ENCODE results near the gene FZR1. TPM values are rescaled to one million over a fixed set of nuclear protein-coding genes. Genes with fewer than 3 reads are reported as not detected.
A peak's percentile ranks its signal among the peaks of the same experiment; 100 is the strongest.

The FZR1 gene
- total and polyA plus RNA-seq, 2 of the 13 experiments (the other 11 are each of a cell fraction or from before 2014, with no cell fraction given), result 29.0 to 30.8 TPM

DNA sequence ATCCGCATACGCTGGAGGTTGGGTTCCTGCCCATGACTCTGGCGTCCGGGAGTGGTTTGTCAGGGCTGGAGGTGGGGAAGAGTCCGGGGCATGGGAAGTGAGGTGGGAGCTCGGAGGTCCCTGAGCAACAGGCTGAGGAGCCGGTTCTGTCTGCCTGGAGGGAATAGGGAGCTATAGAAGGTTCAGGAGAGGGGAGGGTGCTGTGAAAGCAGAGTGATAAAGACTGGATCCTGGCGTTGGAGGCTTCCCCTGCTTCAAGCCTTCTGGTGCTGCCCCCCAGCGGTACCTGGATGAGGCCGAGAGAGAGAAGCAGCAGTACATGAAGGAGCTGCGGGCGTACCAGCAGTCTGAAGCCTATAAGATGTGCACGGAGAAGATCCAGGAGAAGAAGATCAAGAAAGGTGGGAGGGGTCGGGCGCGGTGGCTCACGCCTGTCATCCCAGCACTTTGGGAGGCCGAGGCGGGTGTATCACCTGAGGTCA is 69.2 kb downstream of the FZR1 start (continued):
- TF ChIP-seq ZMYM3 (CRISPR knock-in tag; IDR thresholded peaks at IDR 0.05), result peak; percentile 98
- TF ChIP-seq, protein P1, sequence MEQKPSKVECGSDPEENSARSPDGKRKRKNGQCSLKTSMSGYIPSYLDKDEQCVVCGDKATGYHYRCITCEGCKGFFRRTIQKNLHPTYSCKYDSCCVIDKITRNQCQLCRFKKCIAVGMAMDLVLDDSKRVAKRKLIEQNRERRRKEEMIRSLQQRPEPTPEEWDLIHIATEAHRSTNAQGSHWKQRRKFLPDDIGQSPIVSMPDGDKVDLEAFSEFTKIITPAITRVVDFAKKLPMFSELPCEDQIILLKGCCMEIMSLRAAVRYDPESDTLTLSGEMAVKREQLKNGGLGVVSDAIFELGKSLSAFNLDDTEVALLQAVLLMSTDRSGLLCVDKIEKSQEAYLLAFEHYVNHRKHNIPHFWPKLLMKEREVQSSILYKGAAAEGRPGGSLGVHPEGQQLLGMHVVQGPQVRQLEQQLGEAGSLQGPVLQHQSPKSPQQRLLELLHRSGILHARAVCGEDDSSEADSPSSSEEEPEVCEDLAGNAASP (CRISPR knock-in tag; IDR thresholded peaks at IDR 0.05; ENCODE audit: borderline replicate concordance), result no peak
- TF ChIP-seq U2AF1 (optimal IDR thresholded peaks at IDR 0.05; ENCODE audit: low read depth, low read length), result no peak
- TF ChIP-seq NFKB2 (CRISPR knock-in tag; IDR thresholded peaks at IDR 0.05; ENCODE audit: borderline replicate concordance), result no peak
- TF ChIP-seq HMGA1 (CRISPR knock-in tag; conservative IDR thresholded peaks at IDR 0.05), result no peak
- peak; percentile 60 for TF ChIP-seq ZBTB33 (CRISPR knock-in tag; IDR thresholded peaks at IDR 0.05)
- TF ChIP-seq, protein P2, sequence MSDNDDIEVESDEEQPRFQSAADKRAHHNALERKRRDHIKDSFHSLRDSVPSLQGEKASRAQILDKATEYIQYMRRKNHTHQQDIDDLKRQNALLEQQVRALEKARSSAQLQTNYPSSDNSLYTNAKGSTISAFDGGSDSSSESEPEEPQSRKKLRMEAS (IDR thresholded peaks at IDR 0.05), result no peak

DNA sequence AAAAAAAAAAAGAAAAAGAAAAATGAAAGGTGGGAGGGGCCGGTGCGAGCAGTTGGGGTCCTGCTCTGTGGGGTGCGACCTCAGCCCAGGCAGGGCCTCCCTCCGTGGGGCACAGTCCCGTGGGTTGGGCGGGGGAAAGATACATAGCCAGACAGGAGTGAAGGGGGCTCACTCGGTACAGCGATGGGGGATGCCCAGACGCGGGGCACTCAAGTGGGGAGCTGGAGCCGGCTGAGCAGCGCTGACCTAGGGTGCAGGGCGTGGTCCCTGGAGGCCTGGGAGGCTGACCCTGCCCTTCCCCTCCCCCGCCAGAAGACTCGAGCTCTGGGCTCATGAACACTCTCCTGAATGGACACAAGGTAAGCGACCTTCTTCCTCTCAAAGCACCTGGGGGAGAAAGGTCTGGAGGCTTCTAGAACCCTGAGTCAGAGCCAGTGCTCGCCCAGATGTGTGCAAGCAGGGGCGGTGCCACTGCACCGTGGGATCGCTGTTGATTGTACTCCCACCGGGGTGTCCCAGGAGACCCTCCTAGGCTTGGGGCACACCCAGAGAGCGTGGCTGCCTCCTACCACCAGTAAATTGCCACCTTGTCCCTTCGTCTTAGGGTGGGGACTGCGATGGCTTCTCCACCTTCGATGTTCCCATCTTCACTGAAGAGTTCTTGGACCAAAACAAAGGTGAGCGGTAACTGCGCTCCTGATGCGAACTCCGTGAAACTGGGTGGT is 70.0 kb downstream of the FZR1 start:
- ChIA-PET POLR2A (interaction anchor here (0.7 kb wide), 1 partner anchor 22 kb away, joined by 3 read pairs; no protein-coding TSS in a partner anchor), CTCF (ENCODE audit: low intra/inter-chr PET ratio, low total read pairs) (interaction anchor here (1.0 to 1.6 kb wide), 2 partner anchors 29 to 31 kb away, joined by 3 to 14 read pairs; no protein-coding TSS in a partner anchor)
- H3K4me3 ChIP-seq (replicated peaks in 1 of 3; ENCODE audit: insufficient read depth in 1 of 3, low read depth in 2 of 3, low read length in 3 of 3), result no peak overlapping the region
- no peak overlapping the region for H3K9ac ChIP-seq (ENCODE audit: insufficient read depth, low read depth, low read length)
- ATAC-seq (no peak), FAIRE-seq (no peak), DNase-seq (ENCODE audit: low spot score) (no peak)
- peaks cover 27% of the 10 kb centered on the region for H3K4me1 ChIP-seq (ENCODE audit: insufficient read depth, low read length)
- H3K79me2 ChIP-seq (ENCODE audit: insufficient read depth, low read length), result peaks cover 2% of the 10 kb centered on the region
- WGBS (ENCODE audit: low lambda C conversion rate), result 99% methylated on average over 19 of the region's 29 CpGs
- H3K27ac ChIP-seq (ENCODE audit: extremely low read length, insufficient read depth, low read length), result no peak overlapping the region
- no peaks in the 10 kb centered on the region for H3K9me3 ChIP-seq (ENCODE audit: low read length)
- H3K36me3 ChIP-seq (replicated peaks in 1 of 2; ENCODE audit: control insufficient read depth in 1 of 2, insufficient read depth in 2 of 2, low read length in 2 of 2), result no peaks in the 10 kb centered on the region; a peak in 1 of 5 replicates
- TF ChIP-seq, protein P3, sequence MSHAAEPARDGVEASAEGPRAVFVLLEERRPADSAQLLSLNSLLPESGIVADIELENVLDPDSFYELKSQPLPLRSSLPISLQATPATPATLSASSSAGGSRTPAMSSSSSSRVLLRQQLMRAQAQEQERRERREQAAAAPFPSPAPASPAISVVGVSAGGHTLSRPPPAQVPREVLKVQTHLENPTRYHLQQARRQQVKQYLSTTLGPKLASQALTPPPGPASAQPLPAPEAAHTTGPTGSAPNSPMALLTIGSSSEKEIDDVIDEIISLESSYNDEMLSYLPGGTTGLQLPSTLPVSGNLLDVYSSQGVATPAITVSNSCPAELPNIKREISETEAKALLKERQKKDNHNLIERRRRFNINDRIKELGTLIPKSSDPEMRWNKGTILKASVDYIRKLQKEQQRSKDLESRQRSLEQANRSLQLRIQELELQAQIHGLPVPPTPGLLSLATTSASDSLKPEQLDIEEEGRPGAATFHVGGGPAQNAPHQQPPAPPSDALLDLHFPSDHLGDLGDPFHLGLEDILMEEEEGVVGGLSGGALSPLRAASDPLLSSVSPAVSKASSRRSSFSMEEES (CRISPR knock-in tag; IDR thresholded peaks at IDR 0.05), result no peak
- TF ChIP-seq ATF4 (CRISPR knock-in tag; IDR thresholded peaks at IDR 0.05) (no peak), KLF9 (CRISPR knock-in tag; IDR thresholded peaks at IDR 0.05; ENCODE audit: low read depth) (no peak), ZNF772 (CRISPR knock-in tag; IDR thresholded peaks at IDR 0.05) (no peak), RBFOX2 (IDR thresholded peaks at IDR 0.05; ENCODE audit: low read depth, low read length) (peak; percentile 47; the same call in 1 of the 2 replicates)
- no peak overlapping the region for H3K4me2 ChIP-seq (ENCODE audit: low read depth, low read length)
- in situ Hi-C loops (cut with HindIII; ENCODE audit: extremely low pct_ligation_motif_present, low pct_unique_long_range_greater_than_20kb), result no loop called here
- no TSS peak for BruUV-seq (replicated peaks)
- no peak overlapping the region for H2AFZ ChIP-seq (ENCODE audit: low read length)
- intact Hi-C loops (cut with micrococcal nuclease; ENCODE audit: unreplicated experiment), result loop anchor here (1.0 kb wide), 1 partner anchor 31 kb away; no protein-coding TSS in a partner anchor
- no peaks in the 10 kb centered on the region for H3K27me3 ChIP-seq (ENCODE audit: control insufficient read depth in 1 of 2, insufficient read depth in 2 of 2, low read length in 2 of 2)
- H4K20me1 ChIP-seq (ENCODE audit: insufficient read depth, low read length), result peaks cover 4% of the 10 kb centered on the region

Data from HepG2 (cell line).